PC-3 (cell line): ENCODE measurements around the gene TMEM138. TPM values are rescaled to one million over a fixed set of nuclear protein-coding genes. Genes with fewer than 3 reads are reported as not detected.

Experiments
- ATAC-seq: fragments of 200-7000 bp; cut with Tn5 transposase; 2 replicates; pipeline ENCODE4 v1.9.1; 2020; ENCODE audit warnings: mild to moderate bottlenecking, moderate library complexity
- BruUV-seq: library from RNA; stranded (reverse); fragments of 400-500 nt; replicated peaks from 2 replicates; lab custom pipeline; 2021; lab: Mats Ljungman, UMichigan
- CTCF ChIA-PET: fragments of 300-600 bp; sonication (Branson Sonifier 250); formaldehyde crosslinking; loops from one replicate; lab custom pipeline; 2022; ENCODE audit warnings: antibody characterized with exemption; lab: Charles Lee
- POLR2A ChIA-PET: fragments of 300-600 bp; sonication (Branson Sonifier 250); formaldehyde crosslinking; loops from one replicate; lab custom pipeline; 2022; ENCODE audit warnings: antibody characterized with exemption; ENCODE audit not compliant: unreplicated experiment; lab: Charles Lee
- DNase-seq: peaks from one replicate; pipeline ENCODE4 v3.0.0-alpha.2; 2015
- H2AFZ ChIP-seq: fragments of 300-600 bp; sonication (generic); 2 replicates; pipeline ENCODE4 v1.6.0; 2016; ENCODE audit warnings: antibody characterized with exemption, low read length
- H3F3A ChIP-seq: fragments of 300-600 bp; sonication (generic); one replicate; pipeline ENCODE4 v1.6.0; 2017; ENCODE audit warnings: antibody characterized with exemption, low read length, control low read depth, mild to moderate bottlenecking; ENCODE audit not compliant: unreplicated experiment
- H3K27ac ChIP-seq: fragments of 300-600 bp; sonication (generic); 2 replicates; pipeline ENCODE4 v1.5.1; 2016; ENCODE audit warnings: mild to moderate bottlenecking, low read length
- H3K27me3 ChIP-seq: fragments of 300-600 bp; sonication (generic); 2 replicates; pipeline ENCODE4 v1.6.1; 2016; ENCODE audit warnings: low read length, mixed read lengths
- H3K36me3 ChIP-seq: fragments of 300-600 bp; sonication (generic); 2 replicates; pipeline ENCODE4 v1.6.1; 2016; ENCODE audit warnings: low read depth, mixed run types, low read length, mixed read lengths
- H3K4me1 ChIP-seq: fragments of 300-600 bp; sonication (generic); 2 replicates; pipeline ENCODE4 v1.5.1; 2016; ENCODE audit warnings: low read length; ENCODE audit not compliant: insufficient read depth
- H3K4me2 ChIP-seq: fragments of 300-600 bp; sonication (generic); 2 replicates; pipeline ENCODE4 v1.6.0; 2016; ENCODE audit warnings: low read length
- H3K4me3 ChIP-seq: fragments of 300-600 bp; sonication (generic); 2 replicates; pipeline ENCODE4 v1.5.1; 2016; ENCODE audit warnings: mild to moderate bottlenecking, low read length, mixed read lengths
- H3K79me2 ChIP-seq: fragments of 300-600 bp; sonication (generic); 2 replicates; pipeline ENCODE4 v1.6.1; 2017; ENCODE audit warnings: low read length, mixed read lengths
- H3K9ac ChIP-seq: fragments of 300-600 bp; sonication (generic); 2 replicates; pipeline ENCODE4 v1.6.0; 2016; ENCODE audit warnings: mild to moderate bottlenecking, low read length
- H3K9me2 ChIP-seq: fragments of 300-600 bp; sonication (generic); replicated peaks from 2 replicates; pipeline ENCODE4 v1.6.1; 2016; ENCODE audit warnings: mixed run types, low read length, mixed read lengths
- H3K9me3 ChIP-seq: fragments of 300-600 bp; sonication (generic); 2 replicates; pipeline ENCODE4 v1.6.1; 2016; ENCODE audit warnings: low read length, mixed read lengths
- H4K20me1 ChIP-seq: fragments of 300-600 bp; sonication (generic); 2 replicates; pipeline ENCODE4 v1.6.1; 2016; ENCODE audit warnings: low read length, mixed read lengths
- CTCF ChIP-seq: fragments of 300-600 bp; sonication (generic); conservative IDR thresholded peaks from 2 replicates; pipeline ENCODE4 v1.5.1; 2017; ENCODE audit warnings: antibody characterized with exemption, low read depth, mild to moderate bottlenecking, low read length
- EZH2 ChIP-seq: fragments of 300-600 bp; sonication (generic); IDR thresholded peaks from one replicate; pipeline ENCODE4 v1.6.1; 2017; ENCODE audit warnings: antibody characterized with exemption, mild to moderate bottlenecking, low read length; ENCODE audit not compliant: unreplicated experiment
- EZH2phosphoT487 ChIP-seq: fragments of 300-600 bp; sonication (generic); IDR thresholded peaks from 2 replicates; pipeline ENCODE4 v1.6.1; 2018; ENCODE audit warnings: mild to moderate bottlenecking, antibody characterized with exemption, low read length, borderline replicate concordance
- intact Hi-C: fragments of 100-400 bp; cut with micrococcal nuclease; formaldehyde crosslinking; loops from 2 replicates; pipeline ENCODE4 v1.9.0; 2023
- total RNA-seq: library from RNA; depleted of rRNA; stranded (reverse); fragments of >200 nt; gene quantifications from 2 replicates; pipeline ENCODE4 v1.2.3, GENCODE V29; 2014

The TMEM138 gene
- total RNA-seq, 1 experiment from 2014 or later = 40.7 TPM

DNA sequence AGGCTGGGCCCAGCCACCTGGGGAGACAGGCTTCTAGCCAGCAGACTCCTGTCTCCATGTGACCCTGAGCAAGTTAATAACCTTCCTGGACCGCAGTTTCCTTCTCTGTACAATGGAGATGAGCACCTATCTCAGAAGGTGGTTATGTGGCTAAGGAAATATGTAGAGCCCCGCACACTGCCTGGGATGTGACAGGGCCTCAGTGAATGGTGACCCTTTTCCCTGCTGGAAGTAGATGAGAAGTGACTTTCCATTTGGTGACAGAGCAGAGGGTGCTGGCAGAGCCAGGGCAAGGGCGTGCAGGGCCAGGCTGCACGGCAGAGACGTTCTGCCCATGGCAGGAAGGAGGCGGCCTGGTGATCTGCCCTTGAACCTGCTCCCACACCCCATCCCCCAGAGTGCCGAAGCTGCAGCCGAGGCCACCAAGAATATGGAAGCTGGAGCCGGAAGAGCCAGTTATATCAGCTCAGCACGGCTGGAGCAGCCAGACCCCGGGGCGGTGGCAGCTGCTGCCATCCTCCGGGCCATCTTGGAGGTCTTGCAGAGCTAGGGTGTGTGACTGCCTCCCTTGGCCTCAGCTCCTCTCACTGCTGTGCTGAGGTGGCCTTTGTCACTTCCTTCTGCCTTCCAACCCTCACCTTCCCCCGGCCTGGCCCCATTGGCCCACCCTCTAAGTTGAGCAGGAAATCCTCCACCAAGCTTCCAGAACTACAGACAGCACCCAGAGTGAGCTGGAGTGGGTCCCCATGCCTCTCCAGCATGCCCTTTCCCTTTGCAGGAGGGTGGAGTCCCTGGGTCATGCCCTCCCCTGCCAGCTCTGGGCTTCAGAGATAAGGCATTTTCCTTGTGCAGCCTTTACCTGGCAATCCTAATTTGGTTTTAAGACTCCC lies 16.0 kb upstream of the TMEM138 start:
- Histone ChIP-seq H3F3A (no peaks in the 10 kb centered on the region), H3K36me3 (peaks cover 13% of the 10 kb centered on the region; the same call in 1 of the 2 replicates), H3K9me2 (no peaks in the 10 kb centered on the region), H3K4me3 (no peak overlapping the region), H3K79me2 (no peaks in the 10 kb centered on the region), H3K9me3 (no peaks in the 10 kb centered on the region), H3K4me2 (no peak overlapping the region), H4K20me1 (no peaks in the 10 kb centered on the region), H3K27me3 (no peaks in the 10 kb centered on the region), H3K27ac (no peak overlapping the region), H2AFZ (no peak overlapping the region), H3K4me1 (no peaks in the 10 kb centered on the region), H3K9ac (no peak overlapping the region)
- ChIA-PET POLR2A (interaction anchor here (0.7 kb wide), 2 partner anchors 16 to 400 kb away, joined by 4 to 6 read pairs; partner anchors contain the start of genes CYB561A3 and TMEM138), CTCF (no interaction called here)
- DNase-seq = no peak
- BruUV-seq = no TSS peak
- intact Hi-C loops = no loop called here
- ATAC-seq = no peak
- no peak for TF ChIP-seq CTCF
- TF ChIP-seq EZH2 = no peak
- no peak for TF ChIP-seq EZH2phosphoT487

DNA sequence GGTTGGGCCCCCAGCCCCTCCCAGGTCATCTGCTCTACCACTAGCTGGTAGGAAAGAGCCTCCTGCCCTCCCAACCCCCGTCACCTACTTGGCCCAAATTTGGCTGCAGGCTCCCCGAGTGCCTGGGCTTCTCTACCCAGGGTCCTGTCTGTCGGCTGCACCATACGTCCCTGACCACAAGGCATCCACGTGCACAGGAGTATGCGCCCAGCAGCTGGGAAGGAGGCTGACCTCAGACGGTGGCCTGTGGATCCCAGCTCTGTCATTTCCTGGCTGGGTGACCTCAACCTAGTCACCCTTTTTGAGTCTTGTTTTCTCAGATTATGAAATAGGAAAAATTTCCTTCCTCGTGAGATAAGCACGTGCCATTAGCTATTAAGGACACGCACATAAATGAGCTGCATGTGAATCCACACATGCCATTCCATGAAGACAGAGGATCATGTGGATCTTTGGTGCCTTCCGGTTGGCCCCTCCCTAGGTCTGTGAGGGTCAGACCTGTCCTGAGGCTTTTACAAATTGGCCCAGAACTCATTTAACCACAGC lies 14.2 kb upstream of the TMEM138 start:
- ChIA-PET CTCF (no interaction called here), POLR2A (interaction anchor here (0.5 kb wide), 1 partner anchor 63 kb away, joined by 3 read pairs; no protein-coding TSS in a partner anchor)
- no peaks in the 10 kb centered on the region for H3K4me1 ChIP-seq
- no peak overlapping the region for H3K4me3 ChIP-seq
- no peaks in the 10 kb centered on the region for H3K79me2 ChIP-seq
- peaks cover 10% of the 10 kb centered on the region; the same call in 1 of the 2 replicates for H3K36me3 ChIP-seq
- intact Hi-C loops = no loop called here
- no peak overlapping the region for H2AFZ ChIP-seq
- H3K4me2 ChIP-seq = no peak overlapping the region
- no peaks in the 10 kb centered on the region for H3K27me3 ChIP-seq
- no peak overlapping the region for H3K27ac ChIP-seq
- BruUV-seq = no TSS peak
- no peak for TF ChIP-seq CTCF
- no peak for TF ChIP-seq EZH2phosphoT487
- TF ChIP-seq EZH2 = no peak
- DNase-seq = no peak
- no peaks in the 10 kb centered on the region for H3F3A ChIP-seq
- no peaks in the 10 kb centered on the region for H3K9me3 ChIP-seq
- H4K20me1 ChIP-seq = no peaks in the 10 kb centered on the region
- H3K9me2 ChIP-seq = no peaks in the 10 kb centered on the region
- no peak overlapping the region for H3K9ac ChIP-seq
- ATAC-seq = no peak
